ENCODE results near the gene DNAJC11. TPM values are rescaled to one million over a fixed set of nuclear protein-coding genes. Genes with fewer than 3 reads are reported as not detected.
"Not testable (repeated sequence)": the region's sequence is repeated elsewhere in the genome, so short reads cannot be mapped to it uniquely, and the experiment has no call there.

DNAJC11 gene
- total RNA-seq, 1 donor from 2014 or later = 45.6 TPM

DNA sequence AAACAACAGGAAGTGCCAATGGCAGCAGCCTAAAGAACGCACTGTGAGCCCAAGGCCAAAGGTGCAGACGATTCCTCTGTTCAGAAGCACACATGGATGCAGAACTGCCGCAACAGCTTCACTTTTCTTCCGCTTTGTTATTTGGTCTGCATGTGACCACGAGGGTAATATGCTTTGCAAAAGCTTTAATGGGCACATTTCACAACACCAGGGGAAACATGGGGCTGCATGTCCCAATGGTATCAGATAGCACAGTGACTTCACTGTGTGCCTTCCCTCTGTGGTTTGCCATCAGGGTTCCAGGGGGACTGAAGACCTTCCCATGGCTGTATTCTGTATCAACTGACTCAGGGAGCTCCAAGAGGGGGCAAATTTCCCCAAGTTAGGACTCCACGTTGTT lies 48.6 kb downstream of the DNAJC11 start:
- DNase-seq (ENCODE audit: low spot score) = no peak

DNA sequence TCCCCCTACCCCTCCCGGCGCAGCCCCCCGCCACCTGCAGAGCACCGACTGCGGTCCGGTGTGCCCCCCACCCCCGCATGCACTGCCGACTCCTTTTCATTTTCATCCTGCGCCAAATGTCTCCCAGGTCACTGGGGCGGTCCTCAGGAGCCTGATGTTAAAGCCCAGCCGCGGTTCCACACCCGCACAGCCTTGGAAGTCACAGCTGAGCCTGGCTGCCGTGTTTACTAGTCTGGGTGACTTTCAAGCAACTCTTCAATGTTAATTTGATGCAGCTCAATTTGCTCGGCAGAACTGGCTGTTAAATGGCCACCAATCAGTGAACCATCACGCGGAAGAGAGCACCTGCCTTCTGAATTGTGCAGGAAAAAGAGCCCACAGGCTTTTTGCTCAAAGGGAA lies 49.7 kb downstream of the DNAJC11 start:
- DNase-seq (ENCODE audit: low spot score) = no peak

- no peak for DNase-seq (ENCODE audit: low spot score)
These were observed 53.1 kb downstream of the DNAJC11 start for GRCh38 chr1:6648556-6648955.

GRCh38 chr1:6646499-6647148 lies 55.0 kb downstream of the DNAJC11 start:
- no peak for DNase-seq (ENCODE audit: low spot score)

DNA sequence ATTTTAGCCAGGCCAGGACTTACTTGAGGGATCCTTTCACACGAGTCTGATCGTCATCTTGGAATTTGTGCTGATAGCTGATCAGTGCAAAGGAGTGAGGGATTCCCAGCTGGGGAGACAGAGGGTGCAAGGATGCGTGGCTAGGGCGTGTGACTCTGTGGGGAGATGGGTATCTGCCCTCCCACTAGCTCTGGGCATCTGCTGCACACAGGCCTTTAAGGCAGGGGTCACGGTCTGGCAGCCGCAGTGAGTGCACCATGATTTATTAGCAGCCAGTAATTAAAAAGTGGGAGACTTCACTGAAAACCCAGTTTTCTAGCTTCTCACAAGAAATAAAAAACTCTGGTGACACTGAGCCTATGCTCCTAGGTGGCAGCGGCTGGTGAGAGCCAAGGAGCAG lies 56.6 kb downstream of the DNAJC11 start:
- DNase-seq (ENCODE audit: low spot score) = no peak

DNA sequence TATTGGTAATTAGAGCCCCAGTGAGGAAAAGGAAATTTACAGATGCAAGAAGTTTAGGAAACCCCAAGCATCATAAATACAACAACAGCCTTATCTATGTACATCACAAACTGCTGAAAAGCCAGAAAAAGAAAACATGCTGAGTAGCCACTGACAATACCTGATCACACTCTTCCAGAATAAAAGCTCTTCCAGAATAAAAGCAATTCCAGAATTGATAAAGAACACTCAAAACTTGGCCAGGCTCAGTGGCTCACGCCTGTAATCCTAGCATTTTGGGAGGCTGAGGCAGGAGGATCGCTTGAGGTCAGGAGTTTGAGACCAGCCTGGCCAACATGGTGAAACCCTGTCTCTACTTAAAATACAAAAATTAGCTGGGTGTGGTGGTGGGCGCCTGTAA lies 60.7 kb downstream of the DNAJC11 start:
- not testable (repeated sequence) for DNase-seq (ENCODE audit: low spot score)

- DNase-seq (ENCODE audit: low spot score) = peak; percentile 77
These were observed 63.4 kb downstream of the DNAJC11 start for GRCh38 chr1:6638226-6638625.

GRCh38 chr1:6637770-6638169 lies 63.8 kb downstream of the DNAJC11 start:
- no peak for DNase-seq (ENCODE audit: low spot score)

DNA sequence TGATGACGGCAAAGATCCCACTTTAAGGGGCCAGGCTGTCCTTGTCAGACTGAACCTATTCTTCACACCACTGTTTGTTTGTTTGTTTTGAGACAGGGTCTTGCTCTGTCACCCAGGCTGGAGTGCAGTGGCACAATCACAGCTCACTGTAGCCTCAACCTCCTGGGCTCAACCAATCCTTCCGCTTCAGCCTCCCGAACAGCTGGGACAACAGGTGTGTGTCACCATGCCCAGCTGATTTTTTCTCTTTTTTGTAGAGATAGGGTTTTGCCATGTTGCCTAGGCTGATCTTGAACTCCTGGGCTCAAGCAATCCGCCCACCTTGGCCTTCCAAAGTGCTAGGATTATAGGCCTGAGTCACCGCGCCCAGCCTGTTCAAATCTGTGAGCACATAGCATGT lies 64.8 kb downstream of the DNAJC11 start:
- not testable (repeated sequence) for DNase-seq (ENCODE audit: low spot score)

- DNase-seq (ENCODE audit: low spot score) = no peak
These were observed 65.5 kb downstream of the DNAJC11 start for GRCh38 chr1:6635910-6636760.

- no peak for DNase-seq (ENCODE audit: low spot score)
These were observed 66.3 kb downstream of the DNAJC11 start for GRCh38 chr1:6635161-6635909.

DNA sequence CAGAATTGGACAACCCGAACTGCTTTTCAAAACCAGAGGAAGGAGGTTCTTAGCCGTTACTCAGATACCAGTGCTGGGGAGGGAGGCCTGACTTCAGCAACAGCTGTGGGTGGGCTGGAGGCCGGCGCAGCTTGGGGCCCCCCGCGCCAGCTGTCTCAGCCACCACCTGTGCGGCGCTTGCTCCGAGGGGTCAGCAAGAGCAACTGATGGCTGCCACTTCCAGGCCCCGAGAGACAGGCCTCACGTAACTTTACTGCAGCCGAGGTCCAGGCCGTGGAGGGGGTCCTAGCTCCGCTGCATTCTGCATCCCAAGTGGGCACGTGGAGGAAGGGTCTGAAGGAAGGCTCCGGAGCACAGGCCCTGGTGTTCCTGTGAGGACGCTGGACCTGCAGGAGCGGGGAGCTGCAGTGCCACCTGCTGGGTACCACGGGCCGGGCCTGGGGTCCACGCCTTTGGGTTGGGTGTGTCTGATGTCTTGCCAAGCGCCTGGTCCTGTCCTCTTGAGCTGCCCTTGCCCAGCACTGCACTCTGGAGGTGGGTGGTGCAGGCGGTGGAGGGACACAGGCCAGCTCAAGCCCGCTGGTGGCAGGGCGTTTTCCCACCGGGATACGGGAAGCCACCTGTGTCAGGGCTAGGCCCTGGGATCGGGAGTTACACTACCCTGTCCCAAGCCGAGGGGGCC lies 67.1 kb downstream of the DNAJC11 start:
- peak; percentile 42 for DNase-seq (ENCODE audit: low spot score)

DNA sequence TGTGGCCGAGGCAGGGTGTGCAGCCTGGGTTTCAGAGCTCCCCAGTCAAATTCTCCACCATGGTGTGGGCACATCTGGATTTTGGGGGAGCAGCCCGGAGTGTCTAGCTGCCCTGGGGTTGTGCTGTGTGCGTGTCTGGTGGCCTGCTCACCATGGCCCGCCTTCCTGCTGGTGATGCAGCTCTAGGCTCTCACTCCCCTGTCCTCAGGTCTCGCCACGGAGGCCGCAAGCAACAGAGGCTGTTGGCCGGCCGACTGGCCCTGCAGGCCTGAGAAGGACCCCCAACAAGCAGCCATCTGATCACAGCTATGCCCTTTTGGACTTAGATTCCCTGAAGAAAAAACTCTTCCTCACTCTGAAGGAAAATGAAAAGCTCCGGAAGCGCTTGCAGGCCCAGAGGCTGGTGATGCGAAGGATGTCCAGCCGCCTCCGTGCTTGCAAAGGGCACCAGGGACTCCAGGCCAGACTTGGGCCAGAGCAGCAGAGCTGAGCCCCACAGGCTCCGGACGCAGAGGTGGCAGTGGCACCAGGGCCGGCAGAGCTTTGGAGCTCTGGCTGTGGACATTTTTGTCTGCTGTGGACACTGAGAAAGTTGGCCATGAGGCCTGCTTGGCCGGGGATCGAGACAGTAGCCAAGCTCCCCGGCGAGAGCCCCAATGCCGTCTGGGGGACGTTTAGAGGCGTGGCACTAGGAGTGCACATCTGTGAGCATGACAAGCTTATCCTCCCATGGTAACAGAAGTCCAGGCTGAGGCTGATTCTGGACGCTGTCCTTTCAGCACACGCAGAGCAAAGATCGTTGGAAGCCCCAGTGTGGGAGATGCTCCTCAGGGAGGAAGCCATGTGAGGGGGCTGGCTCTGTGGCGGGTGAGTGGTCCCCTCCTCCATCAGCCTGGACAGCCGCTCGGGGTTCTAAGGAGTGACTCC lies 68.8 kb downstream of the DNAJC11 start:
- no peak for DNase-seq (ENCODE audit: low spot score)

GRCh38 chr1:6631058-6631457 lies 70.6 kb downstream of the DNAJC11 start:
- no peak for DNase-seq (ENCODE audit: low spot score)

GRCh38 chr1:6630027-6630426 lies 71.6 kb downstream of the DNAJC11 start:
- no peak for DNase-seq (ENCODE audit: low spot score)

- no peak for DNase-seq (ENCODE audit: low spot score)
These were observed 72.6 kb downstream of the DNAJC11 start for GRCh38 chr1:6628971-6629479.

- DNase-seq (ENCODE audit: low spot score) = no peak
These were observed 73.6 kb downstream of the DNAJC11 start for GRCh38 chr1:6627841-6628545.

DNA sequence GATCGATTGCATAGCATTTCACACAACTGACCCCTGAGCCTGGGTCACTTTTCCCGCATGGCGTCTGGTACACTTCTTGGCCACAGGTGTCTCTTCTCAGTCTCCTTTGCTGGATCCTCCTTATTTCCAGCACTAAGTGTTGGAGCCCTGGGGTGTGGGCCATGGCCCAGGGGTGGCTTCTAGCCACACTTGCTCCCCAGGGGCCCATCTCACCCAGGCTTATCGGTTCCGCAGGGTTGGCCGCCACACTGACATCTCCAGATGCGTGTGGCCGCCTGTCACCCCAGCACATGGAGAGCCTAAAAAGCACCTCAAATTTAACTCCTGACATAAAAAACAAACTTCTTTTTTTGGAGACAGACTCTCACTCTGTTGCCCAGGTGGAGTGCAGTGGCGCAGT lies 74.6 kb downstream of the DNAJC11 start:
- no peak for DNase-seq (ENCODE audit: low spot score)

- DNase-seq (ENCODE audit: low spot score) = no peak
These were observed 75.9 kb downstream of the DNAJC11 start for GRCh38 chr1:6625584-6626149.

All from mucosa of gallbladder (tissue), 1 donor.